Muscle of arm (tissue), 12 donors: ENCODE data around the gene SPPL2B. TPM values are rescaled to one million over a fixed set of nuclear protein-coding genes. Genes with fewer than 3 reads are reported as not detected.

Source experiments
- DNase-seq: peaks from one replicate; pipeline ENCODE4 v3.0.0-alpha.2; 2013
- polyA plus RNA-seq, 12 donors: library from polyadenylated mRNA; unstranded; fragments of 120-200 nt; gene quantifications; one replicate each; pipeline ENCODE4 v1.2.1, GENCODE V29; 2013; ENCODE audit not compliant: insufficient read length in 12 of 12

Gene SPPL2B
- polyA plus RNA-seq, 12 donors = 23.0 to 83.0 (median 35.4) TPM; not detected in 1

DNA sequence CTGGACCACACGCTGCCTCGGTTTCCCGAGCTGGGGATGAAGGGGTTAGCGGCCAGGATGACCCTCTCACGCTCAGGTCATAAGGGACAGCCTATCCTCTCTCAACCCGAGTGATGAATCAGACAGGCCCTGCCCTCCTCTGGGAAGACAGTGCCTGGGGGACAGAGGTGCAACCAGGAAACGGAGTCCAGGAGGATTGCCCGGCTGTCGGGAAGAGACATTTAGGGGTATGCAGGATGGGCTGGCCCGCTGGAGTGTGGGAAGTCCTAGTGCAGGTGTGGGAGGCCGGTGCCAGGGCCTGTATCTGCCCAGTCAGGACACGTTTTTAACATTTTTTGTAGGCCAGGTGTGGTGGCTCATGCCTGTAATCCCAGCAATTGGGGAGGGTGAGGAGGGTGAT lies 8.4 kb upstream of the SPPL2B start:
- DNase-seq = no peak

- DNase-seq = no peak
These were observed 7.5 kb upstream of the SPPL2B start for GRCh38 chr19:2320939-2321338.

DNA sequence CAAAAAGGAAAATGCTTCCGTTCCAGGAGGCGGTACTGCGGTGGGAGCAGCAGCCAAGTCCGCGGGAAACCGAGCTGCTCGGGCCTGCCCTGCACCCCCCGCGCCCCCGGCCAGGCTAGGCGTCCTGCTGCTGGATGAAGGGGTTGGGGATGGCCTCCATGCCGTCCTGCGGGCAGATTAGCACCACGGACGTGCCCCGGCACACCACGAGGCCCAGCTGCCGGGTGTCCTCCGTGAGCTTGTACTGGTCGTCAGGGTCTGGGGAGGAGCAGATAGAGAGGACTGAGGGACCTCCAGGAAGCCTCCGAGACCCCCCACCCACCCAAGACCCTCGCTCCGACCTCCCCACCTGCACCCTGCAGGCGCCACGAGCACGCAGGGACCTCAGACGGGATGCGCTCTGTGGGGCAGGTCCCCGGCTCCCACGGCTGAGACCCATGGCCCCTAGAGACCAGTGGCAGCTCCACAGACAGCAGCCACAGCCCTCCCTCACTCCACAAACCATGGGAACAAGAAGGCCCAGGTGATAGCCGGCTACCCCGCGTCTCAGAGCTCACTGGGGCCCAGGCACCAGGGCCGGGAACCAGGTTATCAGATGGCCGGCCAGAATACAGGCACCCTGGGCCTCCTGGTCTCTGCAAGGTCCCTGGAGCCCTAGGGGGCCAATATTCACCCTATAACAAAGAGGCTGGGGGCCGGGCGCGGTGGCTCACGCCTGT lies 6.8 kb upstream of the SPPL2B start:
- no peak for DNase-seq

GRCh38 chr19:2323707-2324106 lies 4.8 kb upstream of the SPPL2B start:
- no peak for DNase-seq

DNA sequence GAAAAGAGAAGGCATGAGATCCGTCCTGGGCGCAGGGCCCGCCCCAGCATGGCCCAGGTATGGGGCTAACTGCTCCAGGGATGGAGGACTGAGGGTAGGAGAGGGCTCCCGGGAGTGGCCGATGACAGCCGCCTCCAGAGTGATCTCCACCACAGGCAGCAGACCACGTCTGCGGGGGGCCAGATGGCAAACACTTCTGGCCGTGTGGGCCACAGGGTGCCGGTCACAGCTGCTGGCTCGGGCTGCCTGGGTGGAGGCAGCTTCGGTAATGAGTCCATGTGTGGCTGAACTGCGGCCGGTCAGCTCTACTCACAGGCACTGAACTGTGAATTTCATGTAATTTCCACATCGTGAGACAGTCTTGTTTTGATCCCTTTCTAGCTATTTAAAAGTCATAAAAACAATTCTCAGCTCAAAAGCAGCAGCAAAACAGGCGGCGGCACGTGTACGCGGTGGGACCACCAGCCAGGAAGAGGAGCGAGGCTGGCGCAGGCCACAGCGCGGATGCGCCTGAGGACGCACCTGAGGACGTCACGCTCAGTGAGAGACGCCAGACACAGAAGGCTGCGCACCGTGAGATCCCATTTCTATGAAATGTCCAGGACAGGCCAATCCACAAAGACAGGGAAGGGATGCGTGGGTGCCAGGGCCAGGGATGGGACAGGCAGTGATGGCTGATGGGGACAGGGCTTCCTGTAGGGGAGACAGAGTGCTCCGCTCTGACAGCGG lies 4.1 kb upstream of the SPPL2B start:
- no peak for DNase-seq

DNA sequence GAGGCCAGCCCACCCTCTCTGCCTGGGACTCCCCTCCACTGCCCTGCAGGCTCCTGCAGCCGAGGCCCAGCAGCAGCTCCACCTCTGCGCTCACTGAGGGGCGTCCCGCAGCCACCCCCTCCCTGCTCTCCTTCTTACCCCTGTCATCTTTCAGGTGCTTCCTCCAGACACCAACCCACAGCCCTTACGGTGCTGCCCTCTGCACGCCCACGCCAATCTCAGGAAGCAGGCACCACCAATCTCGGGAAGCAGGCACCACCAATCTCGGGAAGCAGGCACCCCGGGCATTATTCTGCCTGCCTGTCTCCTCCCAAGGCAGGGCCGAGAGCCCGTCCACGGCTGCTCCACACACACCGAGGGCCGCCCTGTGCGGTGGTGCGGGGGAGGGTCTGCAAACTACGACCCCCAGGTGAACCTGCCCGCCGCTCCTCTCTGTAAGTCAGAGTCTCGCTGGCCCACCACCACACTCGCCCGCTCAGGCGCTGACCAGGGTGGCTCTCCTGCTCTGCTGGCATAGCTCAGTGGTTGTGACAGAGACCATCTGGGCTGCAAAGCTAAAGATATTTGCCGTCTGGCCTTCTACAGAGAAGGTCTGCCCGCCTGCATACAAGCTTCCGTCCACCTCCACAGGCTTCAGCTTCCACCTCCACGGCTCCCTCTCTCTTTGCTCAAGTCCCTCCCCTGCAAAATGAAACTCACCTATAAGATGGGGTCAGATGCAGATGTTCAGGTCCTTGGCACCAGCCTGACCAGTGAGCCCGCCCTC lies 3.0 kb upstream of the SPPL2B start:
- no peak for DNase-seq

DNA sequence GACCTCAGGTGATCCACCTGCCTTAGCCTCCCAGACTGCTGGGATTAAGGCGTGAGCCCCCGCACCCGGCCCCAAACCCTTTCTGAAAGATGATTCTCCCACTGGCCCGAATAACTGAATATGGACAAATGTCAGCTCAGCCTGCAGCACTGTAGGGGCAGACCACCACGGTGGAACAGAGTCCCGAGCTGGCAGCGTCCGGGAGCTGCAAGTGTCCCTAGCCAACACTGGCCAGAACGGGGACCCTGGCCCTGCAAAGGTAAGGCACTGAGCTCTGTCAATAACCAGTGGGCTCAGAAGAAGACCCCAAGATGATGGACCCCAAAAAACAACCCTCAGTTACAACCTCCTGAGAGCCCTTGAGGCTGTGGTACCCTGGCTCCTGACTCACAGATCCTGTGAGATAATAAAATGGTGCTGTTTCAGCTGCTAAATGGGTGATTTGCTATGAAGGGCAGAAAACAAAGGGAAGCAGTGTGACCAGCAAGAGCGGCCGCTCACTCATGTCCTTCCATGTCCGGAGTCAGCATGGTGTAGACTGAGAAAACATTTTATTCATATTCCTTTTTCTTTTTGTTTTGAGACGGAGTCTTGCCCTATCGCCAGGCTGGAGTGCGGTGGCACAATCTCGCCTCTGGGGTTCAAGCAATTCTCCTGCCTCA lies 1.7 kb upstream of the SPPL2B start:
- no peak for DNase-seq

DNA sequence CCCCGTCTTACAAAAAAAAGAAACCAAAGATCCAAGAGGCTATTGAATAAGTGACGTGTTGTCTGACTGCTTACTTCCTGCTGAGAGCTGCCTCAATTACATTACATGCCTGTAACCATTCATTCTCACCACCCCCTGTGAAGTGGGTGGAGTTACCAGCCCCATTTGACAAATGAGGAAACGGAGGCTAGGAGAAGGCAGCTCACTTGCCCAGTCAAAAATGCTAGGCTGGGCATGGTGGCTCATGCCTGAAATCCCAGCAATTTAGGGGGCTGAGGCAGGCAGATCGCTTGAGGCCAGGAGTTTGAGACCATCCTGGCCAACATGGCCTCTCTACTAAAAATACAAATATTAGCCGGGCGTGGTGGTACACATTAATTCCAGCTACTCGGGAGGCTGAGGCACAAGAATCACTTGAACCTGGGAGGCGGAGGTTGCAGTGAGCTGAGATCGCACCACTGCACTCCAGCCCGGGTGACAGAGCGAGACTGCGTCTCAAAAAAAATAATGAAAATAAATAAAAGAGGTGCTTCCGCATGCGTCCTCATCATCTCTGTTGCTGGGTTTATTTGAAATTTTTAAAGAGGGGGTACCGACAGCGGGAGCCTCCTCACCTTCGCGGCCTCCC lies 597 bp upstream of the SPPL2B start:
- no peak for DNase-seq

GRCh38 chr19:2329149-2329478 lies 630 bp downstream of the SPPL2B start:
- no peak for DNase-seq

- no peak for DNase-seq
These were observed 1.0 kb downstream of the SPPL2B start for GRCh38 chr19:2329501-2329916.

DNA sequence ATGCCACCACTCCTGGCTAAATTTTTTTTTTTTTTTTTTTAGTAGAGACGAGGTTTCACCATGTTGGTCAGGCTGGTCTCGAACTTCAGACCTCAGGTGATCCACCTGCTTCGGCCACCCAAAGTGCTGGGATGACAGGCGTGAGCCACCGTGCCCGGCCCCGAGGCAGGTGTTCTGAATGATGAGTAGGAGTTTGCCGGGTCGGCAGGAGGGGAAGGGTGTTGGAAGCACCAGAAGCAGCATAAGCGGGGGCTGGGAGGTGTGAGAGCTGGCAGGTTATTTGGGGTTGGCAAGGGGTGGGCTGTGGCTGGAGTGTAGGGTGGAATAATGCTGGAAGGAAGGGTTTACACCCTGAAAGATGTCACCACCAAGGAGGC lies 1.8 kb downstream of the SPPL2B start:
- no peak for DNase-seq

DNA sequence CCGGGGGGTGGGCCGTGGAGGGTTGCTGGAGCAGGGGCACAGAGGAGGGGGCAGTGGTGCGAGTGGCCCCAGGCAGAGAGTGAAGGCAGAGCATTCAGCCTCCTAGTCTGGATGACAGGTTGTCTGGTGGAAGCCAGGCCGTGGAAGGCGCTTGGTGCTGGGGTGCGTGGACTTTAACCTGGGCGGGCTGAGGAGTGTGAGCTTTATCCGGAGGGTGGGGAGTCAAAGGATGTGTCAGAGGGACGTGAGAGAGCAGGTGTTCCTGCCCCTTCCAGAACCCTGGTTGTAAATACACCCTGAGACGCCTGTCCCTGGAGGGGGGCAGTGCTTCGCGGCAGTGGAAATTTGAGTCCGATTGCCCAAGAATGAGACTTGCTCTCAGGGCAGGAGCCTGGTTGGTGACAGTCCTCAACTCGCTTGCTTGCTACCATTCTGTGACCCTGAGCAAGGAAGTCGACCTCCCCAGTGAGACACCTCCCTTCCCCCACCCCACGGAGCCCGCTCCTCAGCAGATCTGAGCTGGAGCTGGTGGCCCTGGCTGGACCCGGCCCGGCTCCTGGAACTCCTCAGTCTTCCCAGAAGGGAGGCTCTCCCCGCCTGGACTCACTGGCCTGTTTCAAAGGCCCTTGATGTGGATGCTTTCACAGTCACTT lies 2.3 kb downstream of the SPPL2B start:
- no peak for DNase-seq

GRCh38 chr19:2331601-2332246 lies 3.2 kb downstream of the SPPL2B start:
- no peak for DNase-seq

GRCh38 chr19:2332341-2333026 lies 4.0 kb downstream of the SPPL2B start:
- no peak for DNase-seq

GRCh38 chr19:2333027-2333806 lies 4.7 kb downstream of the SPPL2B start:
- DNase-seq = no peak

GRCh38 chr19:2333807-2334211 lies 5.3 kb downstream of the SPPL2B start:
- no peak for DNase-seq

- DNase-seq = no peak
These were observed 5.9 kb downstream of the SPPL2B start for GRCh38 chr19:2334426-2334825.

DNA sequence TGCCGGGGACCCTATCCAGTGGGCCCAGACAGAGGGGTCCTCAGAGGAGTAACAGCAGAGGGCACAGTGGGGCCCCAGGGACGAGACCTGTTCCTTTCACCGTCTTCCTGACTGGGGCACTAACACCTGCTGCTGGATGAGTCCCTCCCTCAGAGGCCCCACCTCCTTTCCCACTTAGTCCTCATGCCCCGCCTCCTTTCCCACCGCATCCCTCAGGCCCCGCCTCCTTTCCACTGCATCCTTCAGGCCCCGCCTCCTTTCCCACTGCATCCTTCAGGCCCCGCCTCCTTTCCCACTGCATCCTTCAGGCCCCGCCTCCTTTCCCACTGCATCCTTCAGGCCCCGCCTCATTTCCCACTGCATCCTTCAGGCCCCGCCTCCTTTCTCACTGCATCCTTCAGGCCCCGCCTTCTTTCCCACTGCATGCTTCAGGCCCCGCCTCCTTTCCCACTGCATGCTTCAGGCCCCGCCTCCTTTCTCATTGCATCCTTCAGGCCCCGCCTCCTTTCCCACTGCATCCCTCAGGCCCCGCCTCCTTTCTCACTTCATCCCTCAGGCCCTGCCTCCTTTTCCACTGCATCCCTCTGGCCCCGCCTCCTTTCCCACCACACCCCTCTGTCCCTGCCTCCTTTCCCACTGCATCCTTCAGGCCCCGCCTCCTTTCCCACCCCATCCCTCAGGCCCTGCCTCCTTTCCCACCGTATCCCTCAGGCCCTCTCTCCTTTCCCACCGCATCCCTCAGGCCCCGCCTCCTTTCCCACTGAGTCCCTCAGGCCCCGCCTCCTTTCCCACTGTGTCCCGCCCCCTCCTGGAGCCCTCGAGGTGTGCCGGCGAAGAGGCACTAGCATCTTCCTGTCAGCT lies 6.7 kb downstream of the SPPL2B start:
- no peak for DNase-seq
